ENCODE measurements around the gene VKORC1L1.

DNA sequence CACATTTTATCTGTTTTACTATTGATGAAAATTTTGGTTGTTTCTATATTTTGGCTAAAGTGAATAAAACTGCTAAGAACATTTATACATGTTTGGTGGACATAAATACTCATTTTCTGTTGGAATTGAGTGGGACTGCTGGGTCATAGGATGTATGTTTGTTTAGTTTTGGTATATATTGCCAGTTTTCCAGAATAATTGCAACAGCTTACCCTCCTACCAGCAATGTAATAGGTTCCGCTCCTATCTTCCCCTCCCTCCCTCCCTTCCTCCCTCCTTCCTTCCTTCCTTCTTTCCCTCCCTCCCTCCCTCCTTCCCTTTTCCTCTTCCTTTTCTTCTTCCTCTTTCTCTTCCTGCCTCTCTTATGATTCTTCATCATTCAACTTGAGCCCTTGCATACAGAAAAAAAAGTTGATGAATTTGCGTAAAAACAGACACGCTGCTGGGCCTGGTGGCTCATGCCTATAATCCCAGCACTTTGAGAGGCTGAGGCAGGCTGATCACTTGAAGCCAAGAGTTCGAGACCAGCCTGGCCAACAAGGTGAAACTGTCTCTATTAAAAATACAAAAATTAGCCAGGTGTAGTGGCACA lies 23.5 kb downstream of the VKORC1L1 start:
- TF ChIP-seq CTCF (IDR thresholded peaks at IDR 0.05) (no peak), ATF3 (CRISPR knock-in tag; conservative IDR thresholded peaks at IDR 0.05) (no peak), NR1H2 (CRISPR knock-in tag; IDR thresholded peaks at IDR 0.05) (no peak), ZNF232 (CRISPR knock-in tag; IDR thresholded peaks at IDR 0.05) (no peak), NR3C1 (CRISPR knock-in tag; conservative IDR thresholded peaks at IDR 0.05; ENCODE audit: low read depth) (no peak), TEAD4 (CRISPR knock-in tag; IDR thresholded peaks at IDR 0.05) (no peak), ZNF317 (CRISPR knock-in tag; IDR thresholded peaks at IDR 0.05; ENCODE audit: borderline replicate concordance, low read depth) (no peak), NFYB (CRISPR knock-in tag; conservative IDR thresholded peaks at IDR 0.05; ENCODE audit: low read depth) (no peak), ZNF121 (CRISPR knock-in tag; IDR thresholded peaks at IDR 0.05) (no peak)
- TF ChIP-seq, protein P1, sequence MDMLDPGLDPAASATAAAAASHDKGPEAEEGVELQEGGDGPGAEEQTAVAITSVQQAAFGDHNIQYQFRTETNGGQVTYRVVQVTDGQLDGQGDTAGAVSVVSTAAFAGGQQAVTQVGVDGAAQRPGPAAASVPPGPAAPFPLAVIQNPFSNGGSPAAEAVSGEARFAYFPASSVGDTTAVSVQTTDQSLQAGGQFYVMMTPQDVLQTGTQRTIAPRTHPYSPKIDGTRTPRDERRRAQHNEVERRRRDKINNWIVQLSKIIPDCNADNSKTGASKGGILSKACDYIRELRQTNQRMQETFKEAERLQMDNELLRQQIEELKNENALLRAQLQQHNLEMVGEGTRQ (CRISPR knock-in tag; IDR thresholded peaks at IDR 0.05) = no peak
- TF ChIP-seq, protein P2, sequence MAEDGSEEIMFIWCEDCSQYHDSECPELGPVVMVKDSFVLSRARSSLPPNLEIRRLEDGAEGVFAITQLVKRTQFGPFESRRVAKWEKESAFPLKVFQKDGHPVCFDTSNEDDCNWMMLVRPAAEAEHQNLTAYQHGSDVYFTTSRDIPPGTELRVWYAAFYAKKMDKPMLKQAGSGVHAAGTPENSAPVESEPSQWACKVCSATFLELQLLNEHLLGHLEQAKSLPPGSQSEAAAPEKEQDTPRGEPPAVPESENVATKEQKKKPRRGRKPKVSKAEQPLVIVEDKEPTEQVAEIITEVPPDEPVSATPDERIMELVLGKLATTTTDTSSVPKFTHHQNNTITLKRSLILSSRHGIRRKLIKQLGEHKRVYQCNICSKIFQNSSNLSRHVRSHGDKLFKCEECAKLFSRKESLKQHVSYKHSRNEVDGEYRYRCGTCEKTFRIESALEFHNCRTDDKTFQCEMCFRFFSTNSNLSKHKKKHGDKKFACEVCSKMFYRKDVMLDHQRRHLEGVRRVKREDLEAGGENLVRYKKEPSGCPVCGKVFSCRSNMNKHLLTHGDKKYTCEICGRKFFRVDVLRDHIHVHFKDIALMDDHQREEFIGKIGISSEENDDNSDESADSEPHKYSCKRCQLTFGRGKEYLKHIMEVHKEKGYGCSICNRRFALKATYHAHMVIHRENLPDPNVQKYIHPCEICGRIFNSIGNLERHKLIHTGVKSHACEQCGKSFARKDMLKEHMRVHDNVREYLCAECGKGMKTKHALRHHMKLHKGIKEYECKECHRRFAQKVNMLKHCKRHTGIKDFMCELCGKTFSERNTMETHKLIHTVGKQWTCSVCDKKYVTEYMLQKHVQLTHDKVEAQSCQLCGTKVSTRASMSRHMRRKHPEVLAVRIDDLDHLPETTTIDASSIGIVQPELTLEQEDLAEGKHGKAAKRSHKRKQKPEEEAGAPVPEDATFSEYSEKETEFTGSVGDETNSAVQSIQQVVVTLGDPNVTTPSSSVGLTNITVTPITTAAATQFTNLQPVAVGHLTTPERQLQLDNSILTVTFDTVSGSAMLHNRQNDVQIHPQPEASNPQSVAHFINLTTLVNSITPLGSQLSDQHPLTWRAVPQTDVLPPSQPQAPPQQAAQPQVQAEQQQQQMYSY (CRISPR knock-in tag; IDR thresholded peaks at IDR 0.05) = no peak
- TF ChIP-seq, protein P3, sequence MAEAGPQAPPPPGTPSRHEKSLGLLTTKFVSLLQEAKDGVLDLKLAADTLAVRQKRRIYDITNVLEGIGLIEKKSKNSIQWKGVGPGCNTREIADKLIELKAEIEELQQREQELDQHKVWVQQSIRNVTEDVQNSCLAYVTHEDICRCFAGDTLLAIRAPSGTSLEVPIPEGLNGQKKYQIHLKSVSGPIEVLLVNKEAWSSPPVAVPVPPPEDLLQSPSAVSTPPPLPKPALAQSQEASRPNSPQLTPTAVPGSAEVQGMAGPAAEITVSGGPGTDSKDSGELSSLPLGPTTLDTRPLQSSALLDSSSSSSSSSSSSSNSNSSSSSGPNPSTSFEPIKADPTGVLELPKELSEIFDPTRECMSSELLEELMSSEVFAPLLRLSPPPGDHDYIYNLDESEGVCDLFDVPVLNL (CRISPR knock-in tag; IDR thresholded peaks at IDR 0.05; ENCODE audit: borderline replicate concordance, low read depth) = no peak

All from WTC11 (cell line).